Measurements from ENCODE around the gene PRIM1.
"Not testable (repeated sequence)": the region's sequence is repeated elsewhere in the genome, so short reads cannot be mapped to it uniquely, and the experiment has no call there.

The PRIM1 gene

DNA sequence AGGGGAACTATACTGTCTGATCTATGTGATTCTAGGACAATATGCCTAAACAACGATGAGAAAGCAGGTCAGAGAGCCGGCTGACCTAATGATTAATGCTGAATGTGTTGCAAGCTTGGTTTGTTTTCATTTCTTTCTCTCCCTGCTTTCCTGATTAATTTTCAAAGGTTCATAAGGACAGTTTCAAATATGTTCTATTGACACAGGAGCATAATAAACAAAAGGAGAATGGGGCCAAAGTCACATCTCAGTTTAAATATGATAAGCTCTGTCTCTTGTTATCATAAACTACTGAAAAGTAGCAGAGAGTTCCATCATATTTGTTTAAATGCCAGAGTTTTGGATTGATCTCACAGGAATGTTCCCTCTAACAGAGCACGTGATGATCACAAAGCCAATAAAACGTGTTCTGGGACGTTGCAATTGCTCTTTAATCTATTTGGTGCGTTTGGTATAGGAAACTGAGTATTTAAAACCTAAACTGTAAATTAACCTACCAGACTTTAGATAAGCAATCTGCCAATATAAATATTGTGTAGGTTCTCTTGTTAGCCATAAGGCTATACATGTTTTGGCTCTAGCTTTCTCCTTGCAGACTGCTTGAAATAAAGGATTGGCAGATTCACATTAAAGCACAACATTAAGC lies 7.3 kb upstream of the PRIM1 start:
- TF ChIP-seq, protein P1, sequence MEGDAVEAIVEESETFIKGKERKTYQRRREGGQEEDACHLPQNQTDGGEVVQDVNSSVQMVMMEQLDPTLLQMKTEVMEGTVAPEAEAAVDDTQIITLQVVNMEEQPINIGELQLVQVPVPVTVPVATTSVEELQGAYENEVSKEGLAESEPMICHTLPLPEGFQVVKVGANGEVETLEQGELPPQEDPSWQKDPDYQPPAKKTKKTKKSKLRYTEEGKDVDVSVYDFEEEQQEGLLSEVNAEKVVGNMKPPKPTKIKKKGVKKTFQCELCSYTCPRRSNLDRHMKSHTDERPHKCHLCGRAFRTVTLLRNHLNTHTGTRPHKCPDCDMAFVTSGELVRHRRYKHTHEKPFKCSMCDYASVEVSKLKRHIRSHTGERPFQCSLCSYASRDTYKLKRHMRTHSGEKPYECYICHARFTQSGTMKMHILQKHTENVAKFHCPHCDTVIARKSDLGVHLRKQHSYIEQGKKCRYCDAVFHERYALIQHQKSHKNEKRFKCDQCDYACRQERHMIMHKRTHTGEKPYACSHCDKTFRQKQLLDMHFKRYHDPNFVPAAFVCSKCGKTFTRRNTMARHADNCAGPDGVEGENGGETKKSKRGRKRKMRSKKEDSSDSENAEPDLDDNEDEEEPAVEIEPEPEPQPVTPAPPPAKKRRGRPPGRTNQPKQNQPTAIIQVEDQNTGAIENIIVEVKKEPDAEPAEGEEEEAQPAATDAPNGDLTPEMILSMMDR (IDR thresholded peaks at IDR 0.05; ENCODE audit: low read length, missing control alignments), result no peak
- DNase-seq (ENCODE audit: low read depth), result no peak
- no peak overlapping the region for H3K4me3 ChIP-seq (replicated peaks; ENCODE audit: low read depth, low read length)

GRCh38 chr12:56758728-56759262 lies 6.7 kb upstream of the PRIM1 start:
- H3K4me3 ChIP-seq (replicated peaks; ENCODE audit: low read depth, low read length), result no peak overlapping the region
- TF ChIP-seq, protein P1 (IDR thresholded peaks at IDR 0.05; ENCODE audit: low read length, missing control alignments), result no peak
- DNase-seq (ENCODE audit: low read depth), result no peak

GRCh38 chr12:56757971-56758370 lies 5.8 kb upstream of the PRIM1 start:
- H3K4me3 ChIP-seq (replicated peaks; ENCODE audit: low read depth, low read length); DNase-seq (ENCODE audit: low read depth): not testable (repeated sequence)

DNA sequence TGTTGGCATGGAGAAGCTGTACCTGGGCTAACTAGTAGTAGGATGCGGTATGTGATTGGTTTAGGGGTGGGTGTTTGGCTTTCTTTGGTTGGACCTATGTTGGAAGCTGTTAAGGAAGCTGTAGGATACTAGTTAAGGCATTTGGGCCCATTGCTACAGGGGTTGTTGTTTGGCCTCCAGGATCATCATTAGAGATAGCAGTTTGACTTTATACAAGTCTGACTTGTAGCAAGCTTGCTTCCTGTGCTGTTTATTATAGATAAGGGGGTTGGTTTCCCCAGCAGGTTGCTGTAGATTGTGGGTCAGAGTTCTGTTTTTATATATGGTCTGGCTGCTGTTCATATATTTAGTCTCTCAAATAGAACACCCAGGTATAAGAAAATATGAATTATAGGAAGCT lies 1.4 kb upstream of the PRIM1 start:
- H3K4me3 ChIP-seq (replicated peaks; ENCODE audit: low read depth, low read length), result no peak overlapping the region
- TF ChIP-seq, protein P1 (IDR thresholded peaks at IDR 0.05; ENCODE audit: low read length, missing control alignments), result no peak
- DNase-seq (ENCODE audit: low read depth), result no peak

DNA sequence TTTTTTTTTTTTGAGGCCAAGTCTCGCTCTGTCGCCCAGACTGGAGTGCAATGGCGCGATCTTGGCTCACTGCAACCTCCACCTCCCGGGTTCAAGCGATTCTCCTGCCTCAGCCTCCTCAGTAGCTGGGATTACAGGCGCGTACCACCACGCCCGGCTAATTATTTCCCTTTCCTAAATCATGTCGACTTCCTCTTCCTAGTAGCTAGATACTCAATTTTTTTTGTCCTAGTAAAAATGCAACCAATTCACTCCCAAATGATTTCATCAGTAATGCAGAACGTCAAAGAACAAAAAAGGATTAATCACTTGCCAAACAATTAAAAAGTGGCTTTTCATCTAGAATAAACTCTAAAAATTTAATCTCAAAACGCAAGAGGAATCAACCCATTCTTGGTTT lies 1.5 kb downstream of the PRIM1 start:
- DNase-seq (ENCODE audit: low read depth); H3K4me3 ChIP-seq (replicated peaks; ENCODE audit: low read depth, low read length): not testable (repeated sequence)

GRCh38 chr12:56749853-56750252 lies 2.3 kb downstream of the PRIM1 start:
- H3K4me3 ChIP-seq (replicated peaks; ENCODE audit: low read depth, low read length), result no peak overlapping the region
- DNase-seq (ENCODE audit: low read depth), result no peak
- TF ChIP-seq, protein P1 (IDR thresholded peaks at IDR 0.05; ENCODE audit: low read length, missing control alignments), result no peak

- no peak for DNase-seq (ENCODE audit: low read depth)
- TF ChIP-seq, protein P1 (IDR thresholded peaks at IDR 0.05; ENCODE audit: low read length, missing control alignments), result no peak
- no peak overlapping the region for H3K4me3 ChIP-seq (replicated peaks; ENCODE audit: low read depth, low read length)
Observed at GRCh38 chr12:56749359-56749758, 2.8 kb downstream of the PRIM1 start.

DNA sequence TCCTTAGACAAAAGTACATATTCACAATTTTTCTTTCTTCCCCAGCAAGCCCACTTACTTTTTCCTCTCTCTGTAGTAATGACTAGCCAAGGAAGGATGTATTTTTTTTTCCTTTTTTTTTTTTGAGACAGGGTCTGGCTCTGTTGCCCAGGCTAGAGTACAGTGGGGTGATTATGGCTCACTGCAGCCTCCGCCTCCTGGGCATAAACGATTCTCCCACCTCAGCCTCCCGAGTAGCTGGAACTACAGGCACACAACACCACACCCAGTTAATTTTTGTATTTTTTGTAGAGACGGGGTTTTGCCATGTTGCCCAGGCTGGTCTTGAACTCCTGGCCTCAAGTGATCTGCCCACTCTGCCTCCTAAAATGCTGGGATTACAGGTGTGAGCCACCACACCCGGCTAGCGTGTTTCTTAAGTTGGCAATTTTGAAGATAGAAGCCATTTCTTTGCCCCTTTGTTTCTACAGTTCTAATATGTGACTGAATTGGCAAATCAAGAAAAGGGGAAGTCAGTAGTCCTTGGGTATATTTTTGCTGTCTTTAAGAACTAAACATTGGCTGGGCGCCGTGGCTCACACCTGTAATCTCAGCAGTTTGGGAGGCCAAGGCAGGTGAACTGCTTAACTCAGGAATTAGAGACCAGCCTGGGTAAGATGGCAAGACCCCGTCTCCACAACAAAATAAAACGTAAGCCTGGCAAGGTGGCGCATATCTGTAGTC lies 23.8 kb downstream of the PRIM1 start:
- DNase-seq (ENCODE audit: low read depth), result no peak
- TF ChIP-seq, protein P1 (IDR thresholded peaks at IDR 0.05; ENCODE audit: low read length, missing control alignments), result no peak
- no peak overlapping the region for H3K4me3 ChIP-seq (replicated peaks; ENCODE audit: low read depth, low read length)

DNA sequence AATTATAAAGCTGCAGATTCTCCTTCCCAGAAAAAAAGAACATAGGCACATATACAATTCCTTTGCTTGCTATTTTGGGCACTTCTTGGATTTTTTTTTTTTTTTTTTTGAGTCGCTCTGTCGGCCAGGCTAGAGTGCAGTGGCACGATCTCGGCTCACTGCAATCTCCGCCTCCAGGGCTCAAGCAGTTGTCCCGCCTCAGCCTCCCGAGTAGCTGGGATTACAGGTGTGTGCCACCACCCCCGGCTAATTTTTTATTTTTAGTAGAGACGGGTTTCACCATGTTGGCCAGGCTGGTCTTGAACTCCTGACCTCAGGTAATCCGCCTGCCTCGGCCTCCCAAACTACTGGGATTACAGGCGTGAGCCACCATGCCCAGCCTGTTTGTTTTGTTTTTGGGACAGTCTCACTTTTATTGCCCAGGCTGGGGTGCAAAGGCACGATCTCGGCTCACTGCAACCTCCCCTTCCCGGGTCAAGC lies 25.9 kb downstream of the PRIM1 start:
- not testable (repeated sequence) for DNase-seq (ENCODE audit: low read depth); H3K4me3 ChIP-seq (replicated peaks; ENCODE audit: low read depth, low read length)

All from fibroblast of pulmonary artery (primary cell).